Measurements from ENCODE around the gene HOXB1. TPM values are rescaled to one million over a fixed set of nuclear protein-coding genes. Genes with fewer than 3 reads are reported as not detected.

HOXB1 gene
- total RNA-seq, 1 experiment from 2014 or later: not detected

DNA sequence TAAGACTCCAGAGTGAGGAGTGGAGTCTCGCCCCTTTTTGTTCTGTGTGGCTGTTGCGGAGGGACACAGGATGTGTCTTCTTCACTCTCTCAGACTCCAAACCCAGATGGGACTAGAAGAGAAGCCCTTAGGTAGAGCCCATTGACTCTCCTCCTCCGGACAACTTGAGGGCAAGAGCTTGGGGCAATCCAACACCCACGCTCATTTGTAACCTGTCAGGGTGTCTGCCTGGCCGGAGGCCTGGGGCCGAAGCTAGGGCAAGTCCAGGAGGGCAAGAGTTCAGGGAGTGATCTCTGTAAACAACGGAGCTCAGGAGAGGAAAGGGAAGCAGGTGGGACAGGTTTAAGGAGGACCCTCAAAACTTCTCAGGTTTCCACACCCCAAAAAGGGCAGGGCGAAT, 1.4 kb upstream of the HOXB1 start:
- no peak overlapping the region for H3K4me3 ChIP-seq (ENCODE audit: low read depth, low read length)
- H3K4me1 ChIP-seq: peaks cover 23% of the 10 kb centered on the region
- no peaks in the 10 kb centered on the region for H3K36me3 ChIP-seq (ENCODE audit: control insufficient read depth, insufficient read depth, low read length)
- H3K4me1 Mint-ChIP-seq (ENCODE audit: low read depth, unreplicated experiment): no peaks in the 10 kb centered on the region
- peak in 1 of 2 experiments; percentile 76 for DNase-seq
- H3K4me3 Mint-ChIP-seq (ENCODE audit: unreplicated experiment): no peak overlapping the region
- no peak overlapping the region for H3K27ac Mint-ChIP-seq (ENCODE audit: unreplicated experiment)
- intact Hi-C loops (cut with micrococcal nuclease; ENCODE audit: unreplicated experiment): no loop called here
- TF ChIP-seq, protein P1, sequence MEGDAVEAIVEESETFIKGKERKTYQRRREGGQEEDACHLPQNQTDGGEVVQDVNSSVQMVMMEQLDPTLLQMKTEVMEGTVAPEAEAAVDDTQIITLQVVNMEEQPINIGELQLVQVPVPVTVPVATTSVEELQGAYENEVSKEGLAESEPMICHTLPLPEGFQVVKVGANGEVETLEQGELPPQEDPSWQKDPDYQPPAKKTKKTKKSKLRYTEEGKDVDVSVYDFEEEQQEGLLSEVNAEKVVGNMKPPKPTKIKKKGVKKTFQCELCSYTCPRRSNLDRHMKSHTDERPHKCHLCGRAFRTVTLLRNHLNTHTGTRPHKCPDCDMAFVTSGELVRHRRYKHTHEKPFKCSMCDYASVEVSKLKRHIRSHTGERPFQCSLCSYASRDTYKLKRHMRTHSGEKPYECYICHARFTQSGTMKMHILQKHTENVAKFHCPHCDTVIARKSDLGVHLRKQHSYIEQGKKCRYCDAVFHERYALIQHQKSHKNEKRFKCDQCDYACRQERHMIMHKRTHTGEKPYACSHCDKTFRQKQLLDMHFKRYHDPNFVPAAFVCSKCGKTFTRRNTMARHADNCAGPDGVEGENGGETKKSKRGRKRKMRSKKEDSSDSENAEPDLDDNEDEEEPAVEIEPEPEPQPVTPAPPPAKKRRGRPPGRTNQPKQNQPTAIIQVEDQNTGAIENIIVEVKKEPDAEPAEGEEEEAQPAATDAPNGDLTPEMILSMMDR (IDR thresholded peaks at IDR 0.05; ENCODE audit: insufficient read depth in 1 of 2, low read depth in 1 of 2, low read length in 1 of 2, severe bottlenecking in 1 of 2, unreplicated experiment in 1 of 2): no peak
- no peaks in the 10 kb centered on the region for H3K36me3 Mint-ChIP-seq (ENCODE audit: insufficient read depth, unreplicated experiment)
- ChIA-PET CTCF (interaction anchor here (0.5 to 2.5 kb wide), 6 partner anchors 28 to 180 kb away, joined by 3 to 5 read pairs (median 4); no protein-coding TSS in a partner anchor), POLR2A (no interaction called here)
- no peaks in the 10 kb centered on the region for H3K9me3 Mint-ChIP-seq (ENCODE audit: unreplicated experiment)
- no peaks in the 10 kb centered on the region for H3K27me3 ChIP-seq (replicated peaks; ENCODE audit: control insufficient read depth, insufficient read depth, low read length)
- H3K27me3 Mint-ChIP-seq (ENCODE audit: insufficient read depth, unreplicated experiment): no peaks in the 10 kb centered on the region
- no TSS peak for BruUV-seq (replicated peaks)
- H3K9me3 ChIP-seq: no peaks in the 10 kb centered on the region

DNA sequence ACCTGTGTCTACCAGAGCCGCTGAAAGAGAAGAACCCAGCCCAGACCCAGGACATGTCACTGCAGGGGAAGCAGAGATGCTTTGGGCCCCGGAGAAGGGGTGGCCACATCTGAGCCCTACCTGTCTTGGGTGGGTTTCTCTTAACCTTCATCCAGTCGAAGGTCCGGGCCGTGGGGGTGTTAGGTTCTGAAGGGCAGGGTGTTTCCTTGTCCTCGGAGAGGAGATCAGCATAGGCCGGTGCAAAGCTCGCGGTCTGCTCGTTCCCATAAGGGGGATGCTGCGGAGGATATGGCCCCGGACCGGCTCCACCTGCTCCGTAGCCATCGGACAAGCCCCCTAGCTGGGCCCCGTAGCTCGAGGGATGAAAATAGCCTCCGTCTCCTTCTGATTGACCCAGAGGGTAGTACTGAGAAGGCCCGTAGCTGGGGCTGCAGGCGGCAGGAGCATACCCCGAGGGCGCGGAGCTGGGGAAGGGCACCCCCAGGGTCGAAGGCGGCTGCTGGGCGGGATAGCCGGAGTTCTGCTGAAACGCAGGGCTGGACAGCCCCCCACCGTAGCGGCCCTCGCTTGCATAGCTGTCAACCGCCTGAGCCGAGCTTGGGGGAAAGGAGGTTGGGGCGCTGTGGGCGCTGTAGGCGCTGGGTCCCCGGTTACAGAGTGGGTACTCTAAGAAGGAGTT, 464 bp downstream of the HOXB1 start:
- Mint-ChIP-seq H3K9me3 (ENCODE audit: unreplicated experiment) (no peaks in the 10 kb centered on the region), H3K4me3 (ENCODE audit: unreplicated experiment) (no peak overlapping the region), H3K36me3 (ENCODE audit: insufficient read depth, unreplicated experiment) (no peaks in the 10 kb centered on the region), H3K27ac (ENCODE audit: unreplicated experiment) (no peak overlapping the region), H3K4me1 (ENCODE audit: low read depth, unreplicated experiment) (no peaks in the 10 kb centered on the region), H3K27me3 (ENCODE audit: insufficient read depth, unreplicated experiment) (no peaks in the 10 kb centered on the region)
- peaks cover 23% of the 10 kb centered on the region for H3K4me1 ChIP-seq
- H3K9me3 ChIP-seq: no peaks in the 10 kb centered on the region
- BruUV-seq (replicated peaks): no TSS peak
- ChIA-PET CTCF (interaction anchor here (1.1 to 2.5 kb wide), 2 partner anchors 25 to 38 kb away, joined by 3 to 5 read pairs; no protein-coding TSS in a partner anchor), POLR2A (no interaction called here)
- DNase-seq: no peak
- H3K4me3 ChIP-seq (ENCODE audit: low read depth, low read length): no peak overlapping the region
- TF ChIP-seq, protein P1 (IDR thresholded peaks at IDR 0.05; ENCODE audit: insufficient read depth in 1 of 2, low read depth in 1 of 2, low read length in 1 of 2, severe bottlenecking in 1 of 2, unreplicated experiment in 1 of 2): no peak
- H3K27me3 ChIP-seq (replicated peaks; ENCODE audit: control insufficient read depth, insufficient read depth, low read length): no peaks in the 10 kb centered on the region
- no peaks in the 10 kb centered on the region for H3K36me3 ChIP-seq (ENCODE audit: control insufficient read depth, insufficient read depth, low read length)
- intact Hi-C loops (cut with micrococcal nuclease; ENCODE audit: unreplicated experiment): no loop called here

DNA sequence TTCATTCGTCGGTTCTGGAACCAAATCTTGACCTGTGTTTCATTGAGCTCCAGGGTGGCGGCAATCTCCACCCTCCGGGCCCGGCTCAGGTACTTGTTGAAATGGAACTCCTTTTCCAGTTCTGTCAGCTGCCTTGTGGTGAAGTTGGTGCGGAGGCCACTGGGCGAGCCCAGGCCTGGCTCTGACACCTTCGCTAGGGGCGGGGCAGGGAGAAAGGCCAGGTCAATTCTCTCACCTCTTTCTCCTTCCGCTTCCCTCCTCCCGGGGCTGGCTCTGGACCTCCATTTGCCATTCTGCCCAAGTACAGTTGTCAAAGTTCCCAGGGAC, 1.2 kb downstream of the HOXB1 start:
- POLR2A ChIA-PET: no interaction called here

More for the DNA sequence above, 1.2 kb downstream of the HOXB1 start:
- Histone ChIP-seq H3K4me3 (ENCODE audit: low read depth, low read length) (no peak overlapping the region), H3K27me3 (replicated peaks; ENCODE audit: control insufficient read depth, insufficient read depth, low read length) (no peaks in the 10 kb centered on the region), H3K36me3 (ENCODE audit: control insufficient read depth, insufficient read depth, low read length) (no peaks in the 10 kb centered on the region), H3K9me3 (no peaks in the 10 kb centered on the region), H3K4me1 (peaks cover 23% of the 10 kb centered on the region)
- no TSS peak for BruUV-seq (replicated peaks)
- no peak overlapping the region for H3K27ac Mint-ChIP-seq (ENCODE audit: unreplicated experiment)
- H3K27me3 Mint-ChIP-seq (ENCODE audit: insufficient read depth, unreplicated experiment): no peaks in the 10 kb centered on the region
- CTCF ChIA-PET: interaction anchor here (1.1 to 2.5 kb wide), 3 partner anchors 25 to 37 kb away, joined by 3 to 5 read pairs (median 4); no protein-coding TSS in a partner anchor
- TF ChIP-seq, protein P1 (IDR thresholded peaks at IDR 0.05; ENCODE audit: insufficient read depth in 1 of 2, low read depth in 1 of 2, low read length in 1 of 2, severe bottlenecking in 1 of 2, unreplicated experiment in 1 of 2): no peak
- no peak overlapping the region for H3K4me3 Mint-ChIP-seq (ENCODE audit: unreplicated experiment)
- no peaks in the 10 kb centered on the region for H3K4me1 Mint-ChIP-seq (ENCODE audit: low read depth, unreplicated experiment)
- intact Hi-C loops (cut with micrococcal nuclease; ENCODE audit: unreplicated experiment): no loop called here
- no peak for DNase-seq
- no peaks in the 10 kb centered on the region for H3K9me3 Mint-ChIP-seq (ENCODE audit: unreplicated experiment)
- H3K36me3 Mint-ChIP-seq (ENCODE audit: insufficient read depth, unreplicated experiment): no peaks in the 10 kb centered on the region

All from Caco-2 (cell line).